Measurements from ENCODE around the gene ZNF473. TPM values are rescaled to one million over a fixed set of nuclear protein-coding genes. Genes with fewer than 3 reads are reported as not detected.

ZNF473 gene
- total and polyA plus RNA-seq, 2 of the 13 experiments (the other 11 are each of a cell fraction or from before 2014, with no cell fraction given): 5.8 to 11.9 TPM

- TF ChIP-seq ZNF264 (CRISPR knock-in tag; IDR thresholded peaks at IDR 0.05) (peak; percentile 100), ZNF343 (CRISPR knock-in tag; IDR thresholded peaks at IDR 0.05) (peak; percentile 100), ZNF510 (CRISPR knock-in tag; IDR thresholded peaks at IDR 0.05; ENCODE audit: low read depth) (peak; percentile 100), TEAD2 (CRISPR knock-in tag; IDR thresholded peaks at IDR 0.05) (peak; percentile 99), ZSCAN21 (CRISPR knock-in tag; IDR thresholded peaks at IDR 0.05; ENCODE audit: borderline replicate concordance) (peak; percentile 100), ZBTB33 (CRISPR knock-in tag; IDR thresholded peaks at IDR 0.05) (peak; percentile 100), NFE2 (CRISPR knock-in tag; IDR thresholded peaks at IDR 0.05) (peak; percentile 92), ZNF878 (CRISPR knock-in tag; IDR thresholded peaks at IDR 0.05) (peak; percentile 100), ZNF619 (CRISPR knock-in tag; IDR thresholded peaks at IDR 0.05) (peak; percentile 98), ARID2 (CRISPR knock-in tag; IDR thresholded peaks at IDR 0.05; ENCODE audit: borderline replicate concordance) (peak; percentile 100), MTF1 (CRISPR knock-in tag; IDR thresholded peaks at IDR 0.05) (peak; percentile 99), ZFP90 (CRISPR knock-in tag; IDR thresholded peaks at IDR 0.05; ENCODE audit: borderline replicate concordance) (peak; percentile 100), SAFB2 (CRISPR knock-in tag; IDR thresholded peaks at IDR 0.05; ENCODE audit: borderline replicate concordance, low read depth) (peak; percentile 100), KDM2A (CRISPR knock-in tag; IDR thresholded peaks at IDR 0.05; ENCODE audit: borderline replicate concordance, low read depth) (peak; percentile 99), ZNF841 (CRISPR knock-in tag; IDR thresholded peaks at IDR 0.05; ENCODE audit: borderline replicate concordance) (peak; percentile 99), ZNF501 (CRISPR knock-in tag; IDR thresholded peaks at IDR 0.05) (peak; percentile 100), RCOR2 (CRISPR knock-in tag; IDR thresholded peaks at IDR 0.05) (peak; percentile 96), BRD4 (CRISPR knock-in tag; IDR thresholded peaks at IDR 0.05) (peak; percentile 96)
- TF ChIP-seq, protein P1, sequence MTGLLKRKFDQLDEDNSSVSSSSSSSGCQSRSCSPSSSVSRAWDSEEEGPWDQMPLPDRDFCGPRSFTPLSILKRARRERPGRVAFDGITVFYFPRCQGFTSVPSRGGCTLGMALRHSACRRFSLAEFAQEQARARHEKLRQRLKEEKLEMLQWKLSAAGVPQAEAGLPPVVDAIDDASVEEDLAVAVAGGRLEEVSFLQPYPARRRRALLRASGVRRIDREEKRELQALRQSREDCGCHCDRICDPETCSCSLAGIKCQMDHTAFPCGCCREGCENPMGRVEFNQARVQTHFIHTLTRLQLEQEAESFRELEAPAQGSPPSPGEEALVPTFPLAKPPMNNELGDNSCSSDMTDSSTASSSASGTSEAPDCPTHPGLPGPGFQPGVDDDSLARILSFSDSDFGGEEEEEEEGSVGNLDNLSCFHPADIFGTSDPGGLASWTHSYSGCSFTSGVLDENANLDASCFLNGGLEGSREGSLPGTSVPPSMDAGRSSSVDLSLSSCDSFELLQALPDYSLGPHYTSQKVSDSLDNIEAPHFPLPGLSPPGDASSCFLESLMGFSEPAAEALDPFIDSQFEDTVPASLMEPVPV (CRISPR knock-in tag; IDR thresholded peaks at IDR 0.05): peak; percentile 100
- TF ChIP-seq, protein P2, sequence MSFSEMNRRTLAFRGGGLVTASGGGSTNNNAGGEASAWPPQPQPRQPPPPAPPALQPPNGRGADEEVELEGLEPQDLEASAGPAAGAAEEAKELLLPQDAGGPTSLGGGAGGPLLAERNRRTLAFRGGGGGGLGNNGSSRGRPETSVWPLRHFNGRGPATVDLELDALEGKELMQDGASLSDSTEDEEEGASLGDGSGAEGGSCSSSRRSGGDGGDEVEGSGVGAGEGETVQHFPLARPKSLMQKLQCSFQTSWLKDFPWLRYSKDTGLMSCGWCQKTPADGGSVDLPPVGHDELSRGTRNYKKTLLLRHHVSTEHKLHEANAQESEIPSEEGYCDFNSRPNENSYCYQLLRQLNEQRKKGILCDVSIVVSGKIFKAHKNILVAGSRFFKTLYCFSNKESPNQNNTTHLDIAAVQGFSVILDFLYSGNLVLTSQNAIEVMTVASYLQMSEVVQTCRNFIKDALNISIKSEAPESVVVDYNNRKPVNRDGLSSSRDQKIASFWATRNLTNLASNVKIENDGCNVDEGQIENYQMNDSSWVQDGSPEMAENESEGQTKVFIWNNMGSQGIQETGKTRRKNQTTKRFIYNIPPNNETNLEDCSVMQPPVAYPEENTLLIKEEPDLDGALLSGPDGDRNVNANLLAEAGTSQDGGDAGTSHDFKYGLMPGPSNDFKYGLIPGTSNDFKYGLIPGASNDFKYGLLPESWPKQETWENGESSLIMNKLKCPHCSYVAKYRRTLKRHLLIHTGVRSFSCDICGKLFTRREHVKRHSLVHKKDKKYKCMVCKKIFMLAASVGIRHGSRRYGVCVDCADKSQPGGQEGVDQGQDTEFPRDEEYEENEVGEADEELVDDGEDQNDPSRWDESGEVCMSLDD (CRISPR knock-in tag; IDR thresholded peaks at IDR 0.05; ENCODE audit: borderline replicate concordance): peak; percentile 99
- TF ChIP-seq, protein P3, sequence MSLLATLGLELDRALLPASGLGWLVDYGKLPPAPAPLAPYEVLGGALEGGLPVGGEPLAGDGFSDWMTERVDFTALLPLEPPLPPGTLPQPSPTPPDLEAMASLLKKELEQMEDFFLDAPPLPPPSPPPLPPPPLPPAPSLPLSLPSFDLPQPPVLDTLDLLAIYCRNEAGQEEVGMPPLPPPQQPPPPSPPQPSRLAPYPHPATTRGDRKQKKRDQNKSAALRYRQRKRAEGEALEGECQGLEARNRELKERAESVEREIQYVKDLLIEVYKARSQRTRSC (CRISPR knock-in tag; IDR thresholded peaks at IDR 0.05; ENCODE audit: low read depth): peak; percentile 100
- TF ChIP-seq, protein P4, sequence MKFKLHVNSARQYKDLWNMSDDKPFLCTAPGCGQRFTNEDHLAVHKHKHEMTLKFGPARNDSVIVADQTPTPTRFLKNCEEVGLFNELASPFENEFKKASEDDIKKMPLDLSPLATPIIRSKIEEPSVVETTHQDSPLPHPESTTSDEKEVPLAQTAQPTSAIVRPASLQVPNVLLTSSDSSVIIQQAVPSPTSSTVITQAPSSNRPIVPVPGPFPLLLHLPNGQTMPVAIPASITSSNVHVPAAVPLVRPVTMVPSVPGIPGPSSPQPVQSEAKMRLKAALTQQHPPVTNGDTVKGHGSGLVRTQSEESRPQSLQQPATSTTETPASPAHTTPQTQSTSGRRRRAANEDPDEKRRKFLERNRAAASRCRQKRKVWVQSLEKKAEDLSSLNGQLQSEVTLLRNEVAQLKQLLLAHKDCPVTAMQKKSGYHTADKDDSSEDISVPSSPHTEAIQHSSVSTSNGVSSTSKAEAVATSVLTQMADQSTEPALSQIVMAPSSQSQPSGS (CRISPR knock-in tag; IDR thresholded peaks at IDR 0.05): peak; percentile 99
Observed at GRCh38 chr19:49987159-49987698, 38.6 kb upstream of the ZNF473 start (continued).
